Ovary (tissue), 9 donors: ENCODE data around the gene ADARB2. TPM values are rescaled to one million over a fixed set of nuclear protein-coding genes. Genes with fewer than 3 reads are reported as not detected.
A peak's percentile ranks its signal among the peaks of the same experiment; 100 is the strongest.

Experiments
- DNase-seq, 5 donors: peaks; one replicate each; pipeline ENCODE4 v3.0.0-alpha.2; 2019 to 2020
- H3K27ac ChIP-seq, 2 donors: fragments of 200-600 bp; one replicate each; pipeline versions ENCODE4 v1.5.1 to v1.8.0; 2019 to 2022
- H3K27me3 ChIP-seq: fragments of 200-600 bp; one replicate; pipeline ENCODE4 v1.8.0; 2022
- H3K36me3 ChIP-seq: fragments of 200-600 bp; sonication (generic); one replicate; pipeline ENCODE4 v1.5.1; 2019
- H3K4me1 ChIP-seq: one replicate; pipeline ENCODE4 v1.8.1; 2013; ENCODE audit warnings: mild to moderate bottlenecking, moderate library complexity; ENCODE audit not compliant: insufficient read depth
- H3K4me3 ChIP-seq: fragments of 200-600 bp; sonication (generic); one replicate; pipeline ENCODE4 v1.5.1; 2017
- H3K9me3 ChIP-seq, 2 donors: fragments of 200-600 bp in 1 of 2; sonication (generic) in 1 of 2; one replicate each; pipeline versions ENCODE4 v1.5.1 to v1.8.1; 2013 to 2019; ENCODE audit warnings: mild to moderate bottlenecking in 1 of 2, moderate library complexity in 1 of 2
- CTCF ChIP-seq, 3 donors: fragments of 450-650 bp in 2 of 3; fragments of 200-600 bp in 1 of 3; IDR thresholded peaks; one replicate each; pipeline versions ENCODE4 v1.5.1 to v1.8.0; 2016 to 2022; ENCODE audit warnings: antibody characterized with exemption in 3 of 3, mild to moderate bottlenecking in 1 of 3
- EP300 ChIP-seq: sonication (generic); formaldehyde crosslinking; IDR thresholded peaks from one replicate; pipeline ENCODE4 v1.6.1; 2017; ENCODE audit warnings: antibody characterized with exemption
- POLR2A ChIP-seq: fragments of 450-650 bp; IDR thresholded peaks from one replicate; pipeline ENCODE4 v1.6.1; 2017; ENCODE audit warnings: antibody characterized with exemption, mild to moderate bottlenecking, moderate library complexity
- WGBS, 3 donors: extraction: QIAGEN DNeasy Blood & Tissue Kit in 1 of 3; methylation state at CpG; one replicate each; pipeline versions ENCODE4 v1.1.5 to v1.1.7; 2013 to 2017; 5-methylcytosine and 5-hydroxymethylcytosine counted together
- intact Hi-C, 4 donors: fragments of 100-400 bp; cut with DNase I; formaldehyde crosslinking; loops; one replicate each; pipeline versions ENCODE4 v1.11.0 to v1.15.1; 2022 to 2023
- polyA plus RNA-seq, 2 donors: library from polyadenylated mRNA; stranded (reverse); fragments of 200-250 nt in 1 of 2; fragments of 350-450 nt in 1 of 2; fragmentation: Illumina TruSeq in 1 of 2; extraction: RNeasy Lipid Tissue Mini Kit (QIAGEN cat#74804) in 1 of 2; gene quantifications; one replicate each; pipeline ENCODE4 v1.2.3, GENCODE V29; 2013 to 2014
- total RNA-seq, 7 donors: library from RNA; depleted of rRNA in 2 of 7; stranded (reverse); fragments of >200 nt in 2 of 7; fragmentation: NEBNext Ultra II Directional in 3 of 7; extraction: Animal tissue kit (Norgen Biotek cat#: 25700) in 3 of 7; gene quantifications; one replicate each; pipeline versions ENCODE4 v1.1.0 to v1.2.4, GENCODE V29; 2016 to 2023
- donor health status: DM: no; HTN: no; CAD: no; lungs with moderate emphysema.
- donor health status: DM: no; HTN: no; CAD: no.
- donor health status: Bipolar disorder and iron deficiency.
- donor health status: DM: yes; HTN: yes; CAD: no.
- donor health status: DM: no; HTN: no; CAD: no.
- donor health status: DM: yes; HTN: yes; CAD: no.

Gene ADARB2
- total and polyA plus RNA-seq, 9 donors, result 0.12 to 2.0 (median 0.36) TPM; not detected in 2

DNA sequence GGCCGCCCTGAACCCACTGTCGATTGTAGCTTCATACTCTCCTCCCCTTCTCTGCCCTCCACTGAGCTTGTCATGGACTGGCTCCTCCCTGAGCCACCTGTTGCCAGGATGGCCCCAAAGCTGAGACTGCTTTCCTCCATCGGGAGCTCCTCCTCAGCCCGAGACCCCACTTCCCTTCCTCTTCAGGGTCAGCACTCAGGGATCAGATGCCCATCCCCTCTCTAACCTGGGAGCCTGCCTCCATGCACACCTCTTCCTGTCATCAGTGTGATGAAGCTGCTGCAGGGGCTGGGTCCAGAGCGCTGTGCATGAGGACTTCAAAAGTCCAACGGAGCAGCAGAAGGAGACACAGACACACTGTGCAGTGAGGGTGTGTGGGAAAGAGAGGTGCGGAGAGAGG is 480.1 kb downstream of the ADARB2 start:
- peak in 1 of 5 donors; percentile 12 for DNase-seq
- WGBS, 3 donors, result 81 to 86% (median 84%) methylated on average over 7 of the region's 7 CpGs
- Histone ChIP-seq H3K36me3 (no peaks in the 10 kb centered on the region), H3K27ac (no peak overlapping the region), H3K4me1 (no peaks in the 10 kb centered on the region), H3K9me3 (no peaks in the 10 kb centered on the region), H3K4me3 (no peak overlapping the region), H3K27me3 (no peaks in the 10 kb centered on the region)
- TF ChIP-seq EP300 (no peak), CTCF (IDR thresholded peaks at IDR 0.05) (no peak), POLR2A (no peak)
- intact Hi-C loops, result no loop called here

- DNase-seq, result peak in 1 of 5 donors; percentile 10
- H3K4me3 ChIP-seq, result no peak overlapping the region
- WGBS, 3 donors, result 75 to 88% (median 82%) methylated on average over 4 of the region's 4 CpGs
- no peaks in the 10 kb centered on the region for H3K4me1 ChIP-seq
- no peaks in the 10 kb centered on the region for H3K9me3 ChIP-seq
- H3K27ac ChIP-seq, result no peak overlapping the region
- no peak for TF ChIP-seq EP300
- no peak for TF ChIP-seq POLR2A
- no peak for TF ChIP-seq CTCF (IDR thresholded peaks at IDR 0.05)
- H3K36me3 ChIP-seq, result no peaks in the 10 kb centered on the region
- no peaks in the 10 kb centered on the region for H3K27me3 ChIP-seq
- intact Hi-C loops, result no loop called here
Measured at GRCh38 chr10:1256432-1256725, 480.9 kb downstream of the ADARB2 start.

GRCh38 chr10:1255600-1256431 is 481.5 kb downstream of the ADARB2 start:
- H3K27ac ChIP-seq, result no peak overlapping the region
- DNase-seq, result peak in 1 of 5 donors; percentile 9
- 70 to 74% (median 71%) methylated on average over 10 of the region's 10 CpGs for WGBS, 3 donors
- intact Hi-C loops, result no loop called here
- no peaks in the 10 kb centered on the region for H3K36me3 ChIP-seq
- H3K4me1 ChIP-seq, result no peaks in the 10 kb centered on the region
- H3K9me3 ChIP-seq, result no peaks in the 10 kb centered on the region
- no peak for TF ChIP-seq POLR2A
- no peak for TF ChIP-seq EP300
- no peak for TF ChIP-seq CTCF (IDR thresholded peaks at IDR 0.05)
- no peaks in the 10 kb centered on the region for H3K27me3 ChIP-seq
- H3K4me3 ChIP-seq, result no peak overlapping the region

DNA sequence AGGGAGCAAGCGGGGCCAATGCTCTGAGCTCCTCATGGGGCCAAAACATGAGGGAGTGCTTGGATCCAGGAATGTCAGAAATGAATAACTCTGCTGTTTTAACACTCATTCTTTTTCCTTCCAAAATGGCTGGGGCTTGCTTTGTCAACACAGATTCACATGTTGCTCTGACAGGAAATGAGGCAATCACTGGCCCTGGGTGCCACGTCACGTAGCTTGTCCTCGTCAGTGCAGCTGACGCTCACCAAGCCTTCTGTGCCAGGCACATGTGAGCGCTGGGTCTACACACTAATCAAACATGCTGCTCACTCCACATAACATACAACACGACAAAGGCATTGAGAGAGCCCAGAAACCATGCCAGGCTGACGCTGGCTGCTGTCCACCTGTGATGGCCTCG is 482.2 kb downstream of the ADARB2 start:
- Histone ChIP-seq H3K9me3 (no peaks in the 10 kb centered on the region), H3K4me3 (no peak overlapping the region), H3K27ac (no peak overlapping the region), H3K4me1 (no peaks in the 10 kb centered on the region), H3K36me3 (no peaks in the 10 kb centered on the region), H3K27me3 (no peaks in the 10 kb centered on the region)
- DNase-seq, result peak in 1 of 5 donors; percentile 7
- intact Hi-C loops, result no loop called here
- TF ChIP-seq POLR2A, result no peak
- no peak for TF ChIP-seq CTCF (IDR thresholded peaks at IDR 0.05)
- no peak for TF ChIP-seq EP300
- WGBS, 3 donors, result 68 to 83% (median 69%) methylated on average over 9 of the region's 9 CpGs
